Trophoblast cell (in vitro differentiated cells and primary cell): ENCODE data around the gene DKKL1.
"Not testable (repeated sequence)": the region's sequence is repeated elsewhere in the genome, so short reads cannot be mapped to it uniquely, and the experiment has no call there.

ENCODE experiments used
- DNase-seq, 2 donors: peaks; one replicate each; pipeline ENCODE4 v3.0.0-alpha.2; 2016
- H2AFZ ChIP-seq: 2 replicates; pipeline ENCODE4 v1.6.1; 2013; ENCODE audit warnings: low read length, moderate library complexity, mild to moderate bottlenecking; ENCODE audit not compliant: insufficient read depth, poor library complexity
- H2AK5ac ChIP-seq: 2 replicates; pipeline ENCODE4 v1.6.1; 2013; ENCODE audit warnings: mild to moderate bottlenecking, low read length
- H2BK120ac ChIP-seq: 2 replicates; pipeline ENCODE4 v1.6.1; 2013; ENCODE audit warnings: low read length, mild to moderate bottlenecking, moderate library complexity; ENCODE audit not compliant: insufficient read depth, poor library complexity
- H2BK12ac ChIP-seq: 2 replicates; pipeline ENCODE4 v1.6.1; 2013; ENCODE audit warnings: mild to moderate bottlenecking, low read length, moderate library complexity
- H2BK5ac ChIP-seq: 2 replicates; pipeline ENCODE4 v1.6.1; 2013; ENCODE audit warnings: low read length, low read depth, moderate library complexity, mild to moderate bottlenecking; ENCODE audit not compliant: poor library complexity
- H3K14ac ChIP-seq: 2 replicates; pipeline ENCODE4 v1.6.1; 2013; ENCODE audit warnings: mild to moderate bottlenecking, low read length
- H3K18ac ChIP-seq: 2 replicates; pipeline ENCODE4 v1.6.1; 2013; ENCODE audit warnings: mild to moderate bottlenecking, low read length
- H3K23ac ChIP-seq: 2 replicates; pipeline ENCODE4 v1.6.1; 2013; ENCODE audit warnings: low read length
- H3K27ac ChIP-seq: 2 replicates; pipeline ENCODE4 v1.5.1; 2013; ENCODE audit warnings: low read depth, mild to moderate bottlenecking, inconsistent platforms, low read length, moderate library complexity
- H3K27me3 ChIP-seq: 2 replicates; pipeline ENCODE4 v1.6.1; 2013; ENCODE audit warnings: inconsistent platforms, mild to moderate bottlenecking, low read length, moderate library complexity; ENCODE audit not compliant: insufficient read depth
- H3K36me3 ChIP-seq, 2 experiments: 1 replicate in 1 of 2; 2 replicates in 1 of 2; pipeline ENCODE4 v1.6.1; 2013; ENCODE audit warnings: low read length in 2 of 2, mild to moderate bottlenecking in 2 of 2, moderate library complexity in 1 of 2; ENCODE audit not compliant: insufficient read depth in 2 of 2, control insufficient read depth in 1 of 2
- H3K4ac ChIP-seq: 2 replicates; pipeline ENCODE4 v1.6.1; 2013; ENCODE audit warnings: low read depth, mild to moderate bottlenecking, low read length, moderate library complexity
- H3K4me1 ChIP-seq, 2 experiments: 1 replicate in 1 of 2; 2 replicates in 1 of 2; pipeline ENCODE4 v1.6.1; 2013; ENCODE audit warnings: low read length in 2 of 2, mild to moderate bottlenecking in 2 of 2, moderate library complexity in 1 of 2; ENCODE audit not compliant: insufficient read depth in 2 of 2, control insufficient read depth in 1 of 2
- H3K4me2 ChIP-seq: 2 replicates; pipeline ENCODE4 v1.6.1; 2013; ENCODE audit warnings: inconsistent platforms, mild to moderate bottlenecking, low read length, moderate library complexity
- H3K4me3 ChIP-seq: 2 replicates; pipeline ENCODE4 v1.5.1; 2013; ENCODE audit warnings: mild to moderate bottlenecking, low read depth, low read length, inconsistent platforms
- H3K79me1 ChIP-seq: one replicate; pipeline ENCODE4 v1.6.1; 2013; ENCODE audit warnings: low read length
- H3K79me2 ChIP-seq: 2 replicates; pipeline ENCODE4 v1.6.1; 2013; ENCODE audit warnings: low read length, mild to moderate bottlenecking; ENCODE audit not compliant: control insufficient read depth, insufficient read depth, poor library complexity
- H3K9ac ChIP-seq: 2 replicates; pipeline ENCODE4 v1.6.1; 2013; ENCODE audit warnings: mild to moderate bottlenecking, low read length
- H3K9me3 ChIP-seq: 2 replicates; pipeline ENCODE4 v1.6.1; 2013; ENCODE audit warnings: low read depth, mild to moderate bottlenecking, control low read depth, inconsistent platforms, low read length; ENCODE audit not compliant: insufficient read depth
- H4K12ac ChIP-seq: 2 replicates; pipeline ENCODE4 v1.6.1; 2013; ENCODE audit warnings: low read depth, mild to moderate bottlenecking, low read length, moderate library complexity
- H4K8ac ChIP-seq: 2 replicates; pipeline ENCODE4 v1.6.1; 2013; ENCODE audit warnings: low read depth, mild to moderate bottlenecking, low read length, moderate library complexity
- H4K91ac ChIP-seq: one replicate; pipeline ENCODE4 v1.6.1; 2013; ENCODE audit warnings: low read depth, mild to moderate bottlenecking, low read length, moderate library complexity
- WGBS: extraction: QIAGEN DNeasy Blood & Tissue Kit; methylation state at CpG from one replicate; pipeline ENCODE4 v1.1.7; 2013; ENCODE audit warnings: missing lambda C conversion rate; ENCODE audit not compliant: insufficient read length, insufficient coverage; ENCODE audit errors: extremely low coverage; 5-methylcytosine and 5-hydroxymethylcytosine counted together

The DKKL1 gene

DNA sequence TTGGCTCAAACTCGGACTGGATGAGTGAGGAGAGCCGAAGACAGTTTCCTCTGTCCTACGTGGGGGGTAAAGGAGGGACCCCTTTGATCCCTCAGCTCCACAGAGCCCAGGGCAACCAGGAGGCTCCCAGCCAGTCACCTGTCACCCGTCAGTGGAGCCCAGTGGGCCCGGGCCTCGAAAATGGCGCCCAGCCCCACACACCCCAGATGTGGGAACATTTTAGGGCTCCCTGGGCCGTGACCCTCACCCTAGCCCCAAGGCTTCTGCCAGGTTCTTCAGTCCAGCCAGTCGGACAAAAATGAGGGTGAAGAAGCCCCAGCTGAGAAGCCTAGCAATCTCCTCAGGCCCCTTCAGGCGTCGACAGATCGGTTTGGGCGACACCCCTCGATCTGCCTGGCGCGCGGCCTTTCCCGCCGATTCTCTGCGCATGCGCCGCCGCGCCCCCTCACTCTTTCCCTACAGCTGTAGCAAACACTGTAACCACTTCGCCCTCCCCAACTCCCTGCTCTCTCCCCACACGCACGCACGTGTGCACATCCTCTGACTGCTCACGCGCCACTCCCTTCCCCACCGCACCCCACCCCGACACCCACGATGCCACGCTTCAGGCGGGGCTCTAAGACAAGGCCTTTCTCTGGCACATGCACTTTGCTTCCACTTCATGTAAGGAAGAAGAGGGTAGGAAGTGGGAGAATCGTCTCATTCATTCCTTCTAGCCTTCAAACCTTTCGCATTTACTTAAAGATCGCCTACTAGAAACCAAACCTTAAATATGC is 38.7 kb upstream of the DKKL1 start, which contains the start of gene SLC6A16:
Gene SLC6A16 (minus strand): TSS at position 391 of the 776 bp plus-strand sequence. CDS start 13,844 bp downstream, outside the sequence.
- H3K79me1 ChIP-seq: no peaks in the 10 kb centered on the region
- no peak within 1 kb of the TSS for H2AFZ ChIP-seq
- H3K27ac ChIP-seq: no peak within 1 kb of the TSS
- DNase-seq: no peak
- no CpG with 5 or more reads among the region's 38 CpGs for WGBS
- no peaks in the 10 kb centered on the region for H3K27me3 ChIP-seq
- H4K8ac ChIP-seq: no peak within 1 kb of the TSS
- H3K9me3 ChIP-seq: peaks cover 4% of the 10 kb centered on the region
- H3K4me2 ChIP-seq: no peak within 1 kb of the TSS
- no peaks in the 10 kb centered on the region for H3K4me1 ChIP-seq
- H3K23ac ChIP-seq: no peak within 1 kb of the TSS
- peaks cover 3 to 4% of the 10 kb centered on the region in 2 experiments for H3K36me3 ChIP-seq
- H3K9ac ChIP-seq: no peak within 1 kb of the TSS
- no peak within 1 kb of the TSS for H3K18ac ChIP-seq
- no peak within 1 kb of the TSS for H4K91ac ChIP-seq
- H2BK120ac ChIP-seq: no peak within 1 kb of the TSS
- H3K4me3 ChIP-seq: no peak within 1 kb of the TSS
- no peak within 1 kb of the TSS for H3K4ac ChIP-seq
- H3K14ac ChIP-seq: no peak within 1 kb of the TSS
- no peak within 1 kb of the TSS for H2AK5ac ChIP-seq
- no peak within 1 kb of the TSS for H2BK5ac ChIP-seq
- no peak within 1 kb of the TSS for H4K12ac ChIP-seq
- no peaks in the 10 kb centered on the region for H3K79me2 ChIP-seq
- H2BK12ac ChIP-seq: no peak within 1 kb of the TSS

DNA sequence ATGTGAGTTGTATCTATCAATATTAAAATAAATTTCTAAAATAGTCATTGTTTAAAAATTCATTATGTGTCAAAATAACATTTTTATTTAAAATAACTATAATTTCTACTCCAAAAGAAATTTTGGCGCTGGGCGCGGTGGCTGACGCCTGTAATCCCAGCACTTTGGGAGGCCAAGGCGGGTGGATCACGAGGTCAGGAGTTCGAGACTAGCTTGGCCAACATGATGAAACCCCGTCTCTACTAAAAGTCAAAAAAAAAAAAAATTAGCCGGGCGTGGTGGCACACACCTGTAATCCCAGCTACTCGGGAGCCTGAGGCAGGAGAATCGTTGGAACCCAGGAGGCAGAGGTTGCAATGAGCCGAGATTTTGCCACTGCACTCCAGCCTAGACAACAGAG is 37.9 kb upstream of the DKKL1 start:
- not testable (repeated sequence) for H3K4me2 ChIP-seq, H3K27me3 ChIP-seq, H3K79me1 ChIP-seq, H3K4me1 ChIP-seq, H2BK5ac ChIP-seq, H2AFZ ChIP-seq, H3K23ac ChIP-seq, H4K91ac ChIP-seq, H3K9me3 ChIP-seq, H2BK12ac ChIP-seq, H3K18ac ChIP-seq, H3K79me2 ChIP-seq, H4K12ac ChIP-seq, DNase-seq, H3K27ac ChIP-seq, H2AK5ac ChIP-seq, H3K36me3 ChIP-seq, H3K4ac ChIP-seq, H4K8ac ChIP-seq, H2BK120ac ChIP-seq, H3K14ac ChIP-seq, H3K9ac ChIP-seq, H3K4me3 ChIP-seq
- no CpG with 5 or more reads among the region's 13 CpGs for WGBS

DNA sequence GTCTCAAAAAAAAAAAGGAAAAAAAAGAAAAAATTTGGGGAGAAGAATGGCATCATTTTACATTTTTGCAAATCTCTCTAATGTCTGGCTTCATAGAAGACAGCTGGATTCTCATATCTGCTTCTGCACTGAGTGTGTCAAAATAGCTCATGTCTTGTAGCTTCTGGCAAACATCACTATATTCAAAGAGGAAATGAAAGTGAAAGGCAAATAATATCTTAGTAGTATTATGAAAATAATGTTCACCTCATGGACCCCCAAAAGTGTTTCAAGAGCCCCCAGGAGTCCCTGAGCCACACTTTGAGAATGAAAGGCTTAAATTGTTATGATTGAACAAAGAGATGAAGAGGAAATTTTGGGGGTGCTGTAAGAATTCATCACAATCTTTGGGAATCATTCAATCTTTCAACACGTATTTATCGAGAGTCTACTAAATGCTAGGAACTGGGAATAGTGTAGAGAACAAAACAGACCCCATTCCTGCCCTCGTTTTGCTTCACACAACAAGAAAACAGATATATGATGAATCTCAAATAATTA is 37.4 kb upstream of the DKKL1 start:
- no peak overlapping the region for H3K27ac ChIP-seq
- no peak overlapping the region for H2BK5ac ChIP-seq
- peaks cover 2 to 4% of the 10 kb centered on the region in 2 experiments for H3K36me3 ChIP-seq
- peaks cover 4% of the 10 kb centered on the region for H3K9me3 ChIP-seq
- H3K18ac ChIP-seq: no peak overlapping the region
- H3K23ac ChIP-seq: no peak overlapping the region
- no peaks in the 10 kb centered on the region for H3K4me1 ChIP-seq
- H3K4me3 ChIP-seq: no peak overlapping the region
- no peak overlapping the region for H3K4me2 ChIP-seq
- no peak overlapping the region for H3K4ac ChIP-seq
- H4K8ac ChIP-seq: no peak overlapping the region
- no peak overlapping the region for H2AFZ ChIP-seq
- no peak overlapping the region for H4K91ac ChIP-seq
- no peak overlapping the region for H3K14ac ChIP-seq
- H2AK5ac ChIP-seq: no peak overlapping the region
- H3K79me1 ChIP-seq: no peaks in the 10 kb centered on the region
- H4K12ac ChIP-seq: no peak overlapping the region
- H3K79me2 ChIP-seq: no peaks in the 10 kb centered on the region
- H2BK12ac ChIP-seq: no peak overlapping the region
- H3K27me3 ChIP-seq: no peaks in the 10 kb centered on the region
- no peak for DNase-seq
- no peak overlapping the region for H2BK120ac ChIP-seq
- WGBS: no CpG with 5 or more reads among the region's 3 CpGs
- no peak overlapping the region for H3K9ac ChIP-seq

DNA sequence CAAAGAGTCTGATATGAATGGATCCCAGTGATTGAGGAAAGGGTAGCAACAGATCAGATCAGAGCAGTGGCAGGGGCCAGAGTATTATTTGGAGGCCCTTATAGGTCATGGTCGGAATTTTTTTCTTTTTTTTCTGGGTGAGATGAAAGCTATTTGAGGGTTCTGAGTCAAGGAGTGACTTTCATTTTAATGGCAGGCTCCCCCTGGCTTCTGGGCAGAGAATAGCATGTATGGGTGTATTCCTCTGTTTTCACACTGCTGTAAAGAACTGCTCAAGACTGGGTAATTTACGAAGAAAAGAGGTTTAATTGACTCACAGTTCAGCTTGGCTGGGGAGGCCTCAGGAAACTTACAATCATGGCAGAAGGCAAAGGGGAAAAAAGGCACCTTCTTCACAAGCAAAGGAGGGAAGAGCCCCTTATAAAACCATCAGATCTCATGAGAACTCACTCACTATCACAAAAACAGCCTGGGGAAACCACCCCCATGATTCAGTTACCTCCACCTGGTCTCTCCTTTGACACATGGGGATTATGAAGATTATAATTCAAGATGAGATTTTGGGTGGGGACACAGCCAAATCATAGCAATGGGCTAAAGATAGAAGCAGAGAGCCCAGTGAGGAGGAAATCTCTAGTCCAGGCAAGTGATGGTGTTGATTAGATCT is 35.7 kb upstream of the DKKL1 start:
- no peak overlapping the region for H2BK12ac ChIP-seq
- no peaks in the 10 kb centered on the region for H3K79me1 ChIP-seq
- H3K4ac ChIP-seq: no peak overlapping the region
- peaks cover 2% of the 10 kb centered on the region for H3K9me3 ChIP-seq
- no peak overlapping the region for H3K4me3 ChIP-seq
- H3K18ac ChIP-seq: no peak overlapping the region
- H4K12ac ChIP-seq: no peak overlapping the region
- no peak overlapping the region for H4K91ac ChIP-seq
- H4K8ac ChIP-seq: no peak overlapping the region
- no peaks in the 10 kb centered on the region for H3K27me3 ChIP-seq
- peaks cover 2 to 3% of the 10 kb centered on the region in 2 experiments for H3K36me3 ChIP-seq
- H3K4me2 ChIP-seq: no peak overlapping the region
- no peak overlapping the region for H3K14ac ChIP-seq
- peak in 1 of 2 donors; percentile 29 for DNase-seq
- H3K79me2 ChIP-seq: no peaks in the 10 kb centered on the region
- H2AFZ ChIP-seq: no peak overlapping the region
- no peak overlapping the region for H3K27ac ChIP-seq
- no peaks in the 10 kb centered on the region for H3K4me1 ChIP-seq
- H2AK5ac ChIP-seq: no peak overlapping the region
- H2BK120ac ChIP-seq: no peak overlapping the region
- WGBS: no CpG with 5 or more reads among the region's 2 CpGs
- H3K9ac ChIP-seq: no peak overlapping the region
- H2BK5ac ChIP-seq: no peak overlapping the region
- H3K23ac ChIP-seq: no peak overlapping the region
